Common myeloid progenitor, CD34-positive (primary cell): Measurements from ENCODE around the gene C1orf21.

ENCODE experiments used
- CTCF ChIA-PET: fragments of 350-600 bp; sonication (Branson Sonifier 250); formaldehyde crosslinking; loops from one replicate; lab custom pipeline; 2021; ENCODE audit warnings: antibody characterized with exemption; lab: Charles Lee
- POLR2A ChIA-PET: fragments of 350-600 bp; sonication (Branson Sonifier 250); formaldehyde crosslinking; loops from one replicate; lab custom pipeline; 2021; ENCODE audit warnings: antibody characterized with exemption; lab: Charles Lee
- DNase-seq, 3 donors: peaks; one replicate each; pipeline versions ENCODE4 v3.0.0 to v3.0.0-alpha.2; 2013
- H3K27ac ChIP-seq, 2 experiments: 1 replicate in 1 of 2; 2 replicates in 1 of 2; pipeline ENCODE4 v1.7.0; 2013; ENCODE audit warnings: inconsistent platforms in 2 of 2, low read length in 2 of 2, mild to moderate bottlenecking in 2 of 2, low read depth in 1 of 2, moderate library complexity in 1 of 2; ENCODE audit not compliant: severe bottlenecking in 2 of 2, insufficient read depth in 1 of 2, poor library complexity in 1 of 2
- H3K27me3 ChIP-seq, 5 experiments: replicated peaks in 2 of 5; 1 replicate in 3 of 5; 2 replicates in 2 of 5; pipeline versions ENCODE4 v1.6.1 to v1.7.0; 2013; ENCODE audit warnings: low read length in 4 of 5, mild to moderate bottlenecking in 2 of 5, moderate library complexity in 2 of 5, inconsistent platforms in 1 of 5; ENCODE audit not compliant: insufficient read depth in 5 of 5, control insufficient read depth in 4 of 5
- H3K36me3 ChIP-seq, 4 experiments: 1 replicate in 2 of 4; 2 replicates in 2 of 4; pipeline versions ENCODE4 v1.6.1 to v1.7.0; 2013; ENCODE audit warnings: low read length in 3 of 4, control low read depth in 1 of 4, mild to moderate bottlenecking in 1 of 4; ENCODE audit not compliant: control insufficient read depth in 4 of 4, insufficient read depth in 4 of 4
- H3K4me1 ChIP-seq, 4 experiments: 1 replicate in 3 of 4; 2 replicates in 1 of 4; pipeline versions ENCODE4 v1.6.1 to v1.7.1; 2013; ENCODE audit warnings: low read length in 3 of 4, mild to moderate bottlenecking in 3 of 4, control low read depth in 1 of 4, inconsistent platforms in 1 of 4, moderate library complexity in 1 of 4; ENCODE audit not compliant: control insufficient read depth in 4 of 4, insufficient read depth in 4 of 4; ENCODE audit errors: control extremely low read depth in 1 of 4
- H3K4me3 ChIP-seq, 7 experiments: 1 replicate in 4 of 7; 2 replicates in 3 of 7; pipeline versions ENCODE4 v1.5.1 to v1.7.0; 2013; ENCODE audit warnings: mild to moderate bottlenecking in 7 of 7, low read length in 6 of 7, moderate library complexity in 6 of 7, inconsistent platforms in 2 of 7, low read depth in 2 of 7, control low read depth in 1 of 7; ENCODE audit not compliant: insufficient read depth in 4 of 7, control insufficient read depth in 1 of 7; ENCODE audit errors: extremely low read depth in 1 of 7
- H3K9me3 ChIP-seq, 5 experiments: 1 replicate in 4 of 5; 2 replicates in 1 of 5; pipeline versions ENCODE4 v1.6.1 to v1.7.1; 2013; ENCODE audit warnings: low read length in 4 of 5, mild to moderate bottlenecking in 2 of 5, inconsistent platforms in 1 of 5, low read depth in 1 of 5, moderate library complexity in 1 of 5; ENCODE audit not compliant: control insufficient read depth in 4 of 5, insufficient read depth in 2 of 5; ENCODE audit errors: control extremely low read depth in 1 of 5
- WGBS: methylation state at CpG from one replicate; pipeline ENCODE4 v1.1.5; 2013; ENCODE audit not compliant: insufficient coverage; 5-methylcytosine and 5-hydroxymethylcytosine counted together

C1orf21 gene

GRCh38 chr1:184418652-184419349 lies 32.0 kb downstream of the C1orf21 start:
- 0% methylated on average over 2 of the region's 4 CpGs for WGBS
- ChIA-PET POLR2A (interaction anchor here (0.5 to 0.7 kb wide), 2 partner anchors 9 to 37 kb away, joined by 3 read pairs; no protein-coding TSS in a partner anchor), CTCF (interaction anchor here (1.0 to 1.1 kb wide), 2 partner anchors 9 to 16 kb away, joined by 5 to 7 read pairs; no protein-coding TSS in a partner anchor)
- H3K9me3 ChIP-seq, result no peaks in the 10 kb centered on the region
- H3K27ac ChIP-seq, result peak overlapping the region in 1 of 2 experiments; percentile 53
- H3K4me3 ChIP-seq, result peak overlapping the region in 1 of 7 experiments; percentile 14
- H3K4me1 ChIP-seq, result peaks cover 0 to 42% (median 35%) of the 10 kb centered on the region in 4 experiments
- H3K36me3 ChIP-seq, result peaks cover 0 to 2% (median 0%) of the 10 kb centered on the region in 4 experiments
- H3K27me3 ChIP-seq, result no peaks in the 10 kb centered on the region
- DNase-seq, result peak in 2 of 3 donors; percentile 28 to 41

- 89% methylated on average over 3 of the region's 5 CpGs for WGBS
Measured at GRCh38 chr1:184419350-184420161, 32.7 kb downstream of the C1orf21 start.

GRCh38 chr1:184422490-184423233 lies 35.8 kb downstream of the C1orf21 start:
- ChIA-PET POLR2A (no interaction called here), CTCF (no interaction called here)
- H3K36me3 ChIP-seq, result peaks cover 0 to 2% (median 0%) of the 10 kb centered on the region in 4 experiments
- no peak overlapping the region for H3K4me3 ChIP-seq
- no peak overlapping the region for H3K27ac ChIP-seq
- no peak for DNase-seq
- WGBS, result 100% methylated on average over 4 of the region's 9 CpGs
- H3K4me1 ChIP-seq, result peaks cover 0 to 58% (median 35%) of the 10 kb centered on the region in 4 experiments
- no peaks in the 10 kb centered on the region for H3K9me3 ChIP-seq
- H3K27me3 ChIP-seq, result no peaks in the 10 kb centered on the region

More at GRCh38 chr1:184419350-184420161, 32.7 kb downstream of the C1orf21 start:
- ChIA-PET CTCF (interaction anchor here (1.0 to 1.1 kb wide), 2 partner anchors 10 to 15 kb away, joined by 5 to 7 read pairs; no protein-coding TSS in a partner anchor), POLR2A (no interaction called here)
- Histone ChIP-seq H3K27me3 (no peaks in the 10 kb centered on the region), H3K4me3 (no peak overlapping the region), H3K36me3 (peaks cover 0 to 2% (median 0%) of the 10 kb centered on the region in 4 experiments), H3K27ac (peak overlapping the region in 1 of 2 experiments; percentile 53), H3K4me1 (peaks cover 0 to 45% (median 35%) of the 10 kb centered on the region in 4 experiments), H3K9me3 (no peaks in the 10 kb centered on the region)
- DNase-seq, result peak in 2 of 3 donors; percentile 32 to 34

- no peak for DNase-seq
- Histone ChIP-seq H3K4me3 (no peak overlapping the region), H3K27ac (no peak overlapping the region), H3K4me1 (peaks cover 0 to 49% (median 25%) of the 10 kb centered on the region in 4 experiments), H3K36me3 (peaks cover 0 to 2% (median 0%) of the 10 kb centered on the region in 4 experiments), H3K9me3 (no peaks in the 10 kb centered on the region), H3K27me3 (no peaks in the 10 kb centered on the region)
- no CpG with 5 or more reads among the region's 2 CpGs for WGBS
- CTCF ChIA-PET, result no interaction called here
- POLR2A ChIA-PET, result no interaction called here
Measured at GRCh38 chr1:184423649-184424048, 36.8 kb downstream of the C1orf21 start.

- CTCF ChIA-PET, result no interaction called here
- POLR2A ChIA-PET, result interaction anchor here (0.6 kb wide), 1 partner anchor 39 kb away, joined by 4 read pairs; no protein-coding TSS in a partner anchor
- Histone ChIP-seq H3K9me3 (no peaks in the 10 kb centered on the region), H3K27me3 (no peaks in the 10 kb centered on the region), H3K36me3 (peaks cover 0 to 2% (median 0%) of the 10 kb centered on the region in 4 experiments), H3K27ac (no peak overlapping the region), H3K4me3 (no peak overlapping the region), H3K4me1 (peaks cover 0 to 43% (median 21%) of the 10 kb centered on the region in 4 experiments)
- WGBS, result 93% methylated on average over 3 of the region's 3 CpGs
- DNase-seq, result no peak
Measured at GRCh38 chr1:184424157-184424556, 37.3 kb downstream of the C1orf21 start.

GRCh38 chr1:184424945-184425344 lies 38.1 kb downstream of the C1orf21 start:
- H3K4me3 ChIP-seq, result no peak overlapping the region
- ChIA-PET CTCF (no interaction called here), POLR2A (interaction anchor here (0.6 kb wide), 1 partner anchor 40 kb away, joined by 4 read pairs; no protein-coding TSS in a partner anchor)
- DNase-seq, result no peak
- H3K27me3 ChIP-seq, result no peaks in the 10 kb centered on the region
- H3K4me1 ChIP-seq, result peaks cover 0 to 36% (median 13%) of the 10 kb centered on the region in 4 experiments
- no peaks in the 10 kb centered on the region for H3K9me3 ChIP-seq
- H3K36me3 ChIP-seq, result peaks cover 0 to 2% (median 0%) of the 10 kb centered on the region in 4 experiments
- no peak overlapping the region for H3K27ac ChIP-seq
- WGBS, result 100% methylated on average over 1 of the region's 2 CpGs
